Transverse colon (tissue), 4 donors: ENCODE results near the gene INSRR. TPM values are rescaled to one million over a fixed set of nuclear protein-coding genes. Genes with fewer than 3 reads are reported as not detected.

Experiments used
- DNase-seq: peaks from one replicate; pipeline ENCODE4 v3.0.0-alpha.2; 2019
- H3K27ac ChIP-seq, 4 donors: fragments of 200-600 bp; sonication (generic); 2 replicates each; pipeline ENCODE4 v1.5.1; 2016 to 2018; ENCODE audit warnings: inconsistent platforms in 4 of 4
- H3K27me3 ChIP-seq: fragments of 200-600 bp; sonication (generic); 2 replicates; pipeline ENCODE4 v1.5.1; 2017; ENCODE audit warnings: inconsistent platforms
- H3K36me3 ChIP-seq, 4 donors: fragments of 200-600 bp; sonication (generic); 2 replicates each; pipeline ENCODE4 v1.5.1; 2017 to 2019; ENCODE audit warnings: inconsistent platforms in 4 of 4
- H3K4me1 ChIP-seq, 4 donors: fragments of 200-600 bp; sonication (generic); 2 replicates each; pipeline ENCODE4 v1.5.1; 2017 to 2020; ENCODE audit warnings: inconsistent platforms in 4 of 4
- H3K4me3 ChIP-seq, 4 donors: fragments of 200-600 bp; sonication (generic); 1 replicate in 1 of 4; 2 replicates in 3 of 4; pipeline versions ENCODE4 v1.5.1 to v1.6.1; 2017 to 2019; ENCODE audit warnings: inconsistent platforms in 4 of 4
- H3K9me3 ChIP-seq, 2 donors: fragments of 200-600 bp; sonication (generic); 2 replicates each; pipeline ENCODE4 v1.5.1; 2017 to 2019; ENCODE audit warnings: inconsistent platforms in 2 of 2
- EP300 ChIP-seq: sonication (generic); formaldehyde crosslinking; IDR thresholded peaks from one replicate; pipeline ENCODE4 v1.6.1; 2017; ENCODE audit warnings: antibody characterized with exemption, low read depth
- POLR2A ChIP-seq: fragments of 450-650 bp; IDR thresholded peaks from one replicate; pipeline ENCODE4 v1.6.1; 2016; ENCODE audit warnings: antibody characterized with exemption, mild to moderate bottlenecking, moderate library complexity
- POLR2AphosphoS5 ChIP-seq, 3 donors: sonication (generic); formaldehyde crosslinking; IDR thresholded peaks; one replicate each; pipeline ENCODE4 v1.6.1; 2016; ENCODE audit warnings: antibody characterized with exemption in 3 of 3
- WGBS, 2 donors: methylation state at CpG; one replicate each; pipeline ENCODE4 v1.1.5; 2018; ENCODE audit warnings: low coverage in 1 of 2; 5-methylcytosine and 5-hydroxymethylcytosine counted together
- in situ Hi-C, 4 donors: fragments of 200-750 bp; cut with MboI; loops; one replicate each; pipeline versions ENCODE4 v1.15.0 to v1.15.1; 2017; ENCODE audit warnings: low sequenced_read_pairs in 3 of 4, low pct_ligation_motif_present in 1 of 4, low pct_unique_long_range_greater_than_20kb in 1 of 4
- intact Hi-C: fragments of 100-400 bp; cut with DNase I; formaldehyde crosslinking; loops from one replicate; pipeline ENCODE4 v1.15.1; 2023; ENCODE audit warnings: low total_unique reads
- total RNA-seq, 4 donors: library from RNA; depleted of rRNA; stranded (reverse); fragments of >200 nt; gene quantifications; one replicate each; pipeline ENCODE4 v1.1.0, GENCODE V29; 2016
- TF ChIP-seq, protein P1 (sequence below), 5 experiments: fragments of 200-600 bp in 3 of 5; fragments of 450-650 bp in 2 of 5; sonication (generic) in 3 of 5; IDR thresholded peaks; 1 replicate in 2 of 5; 2 replicates in 3 of 5; pipeline ENCODE4 v1.5.1; 2016 to 2017; ENCODE audit warnings: antibody characterized with exemption in 5 of 5, inconsistent platforms in 3 of 5, mild to moderate bottlenecking in 2 of 5, moderate library complexity in 1 of 5

The INSRR gene
- total RNA-seq, 4 donors from 2014 or later, result not detected

DNA sequence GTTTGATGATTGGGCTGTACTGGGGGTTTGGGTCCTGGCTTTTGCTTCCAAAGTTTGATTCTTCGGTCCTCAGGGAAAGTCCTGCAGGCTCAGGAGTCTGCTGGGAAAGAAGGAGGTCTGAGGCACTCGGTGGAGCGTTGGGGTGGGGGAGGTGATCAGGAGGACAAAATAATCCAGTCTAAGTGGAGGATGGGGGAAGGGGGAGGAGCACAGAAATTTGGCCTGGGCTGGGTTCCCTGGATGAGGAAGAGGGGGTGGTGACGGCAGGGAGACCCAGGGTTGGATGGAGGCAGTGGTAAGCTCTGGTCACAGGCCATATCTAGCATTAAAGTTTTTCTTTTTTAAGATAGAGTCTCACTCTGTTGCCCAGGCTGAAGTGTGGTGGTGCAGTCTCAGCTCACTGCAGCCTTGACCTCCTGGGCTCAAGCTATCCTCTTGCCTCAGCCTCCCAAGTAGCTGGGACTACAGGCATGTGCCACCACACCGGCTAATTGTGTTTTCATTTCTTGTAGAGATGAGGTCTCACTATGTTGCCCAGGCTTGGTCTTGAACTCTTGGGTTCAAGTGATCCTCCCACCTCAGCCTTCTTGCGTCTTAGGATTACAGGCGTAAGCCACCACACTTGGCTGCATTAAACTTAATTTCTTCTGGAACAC, 49.1 kb downstream of the INSRR start:
- TF ChIP-seq, protein P1, sequence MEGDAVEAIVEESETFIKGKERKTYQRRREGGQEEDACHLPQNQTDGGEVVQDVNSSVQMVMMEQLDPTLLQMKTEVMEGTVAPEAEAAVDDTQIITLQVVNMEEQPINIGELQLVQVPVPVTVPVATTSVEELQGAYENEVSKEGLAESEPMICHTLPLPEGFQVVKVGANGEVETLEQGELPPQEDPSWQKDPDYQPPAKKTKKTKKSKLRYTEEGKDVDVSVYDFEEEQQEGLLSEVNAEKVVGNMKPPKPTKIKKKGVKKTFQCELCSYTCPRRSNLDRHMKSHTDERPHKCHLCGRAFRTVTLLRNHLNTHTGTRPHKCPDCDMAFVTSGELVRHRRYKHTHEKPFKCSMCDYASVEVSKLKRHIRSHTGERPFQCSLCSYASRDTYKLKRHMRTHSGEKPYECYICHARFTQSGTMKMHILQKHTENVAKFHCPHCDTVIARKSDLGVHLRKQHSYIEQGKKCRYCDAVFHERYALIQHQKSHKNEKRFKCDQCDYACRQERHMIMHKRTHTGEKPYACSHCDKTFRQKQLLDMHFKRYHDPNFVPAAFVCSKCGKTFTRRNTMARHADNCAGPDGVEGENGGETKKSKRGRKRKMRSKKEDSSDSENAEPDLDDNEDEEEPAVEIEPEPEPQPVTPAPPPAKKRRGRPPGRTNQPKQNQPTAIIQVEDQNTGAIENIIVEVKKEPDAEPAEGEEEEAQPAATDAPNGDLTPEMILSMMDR (IDR thresholded peaks at IDR 0.05), result no peak
- TF ChIP-seq EP300, result no peak
- no peak for TF ChIP-seq POLR2AphosphoS5 (IDR thresholded peaks at IDR 0.05)
- no peak for TF ChIP-seq POLR2A
- 89 to 100% methylated on average over 3 to 7 of the region's 7 CpGs for WGBS, 2 donors
- intact Hi-C loops, result no loop called here
- in situ Hi-C loops, result no loop called here
- H3K4me1 ChIP-seq, result peaks cover 15 to 34% (median 19%) of the 10 kb centered on the region in 4 donors
- H3K9me3 ChIP-seq, result no peaks in the 10 kb centered on the region
- no peak overlapping the region for H3K4me3 ChIP-seq
- no peak for DNase-seq
- no peaks in the 10 kb centered on the region for H3K27me3 ChIP-seq
- no peak overlapping the region for H3K27ac ChIP-seq
- no peaks in the 10 kb centered on the region for H3K36me3 ChIP-seq

DNA sequence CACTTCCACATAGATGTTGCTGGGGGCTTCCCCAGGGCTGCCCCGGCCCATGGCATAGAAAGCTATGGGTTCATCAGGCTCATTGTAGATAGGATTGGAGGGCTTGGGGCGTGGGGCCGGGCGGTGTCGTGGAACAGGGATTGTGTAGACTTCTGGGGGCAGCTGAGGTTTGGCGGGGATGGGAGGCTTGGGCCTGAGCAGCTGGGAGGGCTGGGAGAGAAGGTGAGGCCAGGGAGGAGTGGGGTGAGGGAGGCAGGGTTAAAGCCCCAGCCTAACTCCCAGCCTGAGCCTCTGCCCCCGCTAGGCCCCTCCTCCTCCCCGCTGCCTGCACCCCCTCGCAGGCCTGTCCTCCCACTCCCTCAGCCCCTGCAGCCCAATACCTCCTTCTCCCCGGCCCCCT, 49.6 kb downstream of the INSRR start:
- H3K4me1 ChIP-seq, result peaks cover 13 to 34% (median 16%) of the 10 kb centered on the region in 4 donors
- no peak overlapping the region for H3K27ac ChIP-seq
- in situ Hi-C loops (no loop called here), intact Hi-C loops (no loop called here)
- no peak for DNase-seq
- H3K27me3 ChIP-seq, result no peaks in the 10 kb centered on the region
- no peaks in the 10 kb centered on the region for H3K36me3 ChIP-seq
- TF ChIP-seq EP300 (no peak), POLR2AphosphoS5 (IDR thresholded peaks at IDR 0.05) (no peak), POLR2A (no peak)
- TF ChIP-seq, protein P1 (IDR thresholded peaks at IDR 0.05), result no peak
- no peak overlapping the region for H3K4me3 ChIP-seq
- WGBS, 2 donors, result 96% methylated on average over 10 of the region's 10 CpGs; no CpG with 5 or more reads in 1 of the 2 donors
- no peaks in the 10 kb centered on the region for H3K9me3 ChIP-seq

DNA sequence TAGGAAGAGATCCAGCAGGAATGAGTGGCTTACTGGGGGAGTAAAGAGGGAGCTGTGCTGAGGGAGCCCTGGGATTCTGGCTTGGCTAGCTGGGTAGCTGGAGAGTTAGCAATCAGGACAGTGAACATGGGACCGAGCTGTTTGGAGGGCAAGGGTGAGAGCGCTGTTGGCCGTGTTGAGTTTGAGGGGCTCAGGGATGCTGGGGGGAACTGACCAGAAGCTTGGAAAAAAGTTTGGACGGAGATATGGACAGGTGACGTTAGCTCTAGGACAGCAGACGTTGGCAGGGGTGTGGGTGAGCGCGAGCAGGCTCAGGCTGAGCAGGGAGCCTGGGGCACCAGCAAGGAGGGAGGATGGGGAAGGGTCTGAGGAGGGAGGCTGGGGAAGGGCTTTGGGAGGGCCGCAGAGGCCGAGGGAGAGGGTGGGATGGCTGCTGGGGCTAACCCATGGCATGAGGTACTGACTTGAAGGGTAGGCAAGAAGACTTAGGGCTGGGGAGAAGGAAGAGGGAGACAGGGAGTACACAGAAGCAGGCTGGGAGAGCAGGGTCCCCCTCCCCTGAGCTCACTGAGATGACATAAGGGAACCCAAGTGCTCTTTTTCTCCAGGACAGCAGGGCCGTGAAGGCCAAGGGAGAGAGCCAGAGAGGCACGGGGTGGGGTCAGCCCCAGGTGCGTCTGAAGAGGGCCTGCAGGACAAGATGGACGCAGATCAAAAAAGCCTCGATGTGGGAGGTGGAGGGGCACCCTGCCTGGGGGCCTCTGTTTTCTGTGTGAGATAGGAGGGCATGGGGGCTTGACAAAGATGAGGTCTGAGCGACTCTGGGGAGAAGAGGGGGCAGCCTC, 50.5 kb downstream of the INSRR start:
- H3K27me3 ChIP-seq, result no peaks in the 10 kb centered on the region
- no peaks in the 10 kb centered on the region for H3K36me3 ChIP-seq
- no peak overlapping the region for H3K4me3 ChIP-seq
- H3K27ac ChIP-seq, result no peak overlapping the region
- in situ Hi-C loops (no loop called here), intact Hi-C loops (no loop called here)
- no peaks in the 10 kb centered on the region for H3K9me3 ChIP-seq
- 88 to 91% methylated on average over 11 to 16 of the region's 16 CpGs for WGBS, 2 donors
- TF ChIP-seq POLR2A (no peak), POLR2AphosphoS5 (IDR thresholded peaks at IDR 0.05) (no peak), EP300 (no peak)
- TF ChIP-seq, protein P1 (IDR thresholded peaks at IDR 0.05), result no peak
- no peak for DNase-seq
- peaks cover 9 to 33% (median 10%) of the 10 kb centered on the region in 4 donors for H3K4me1 ChIP-seq

DNA sequence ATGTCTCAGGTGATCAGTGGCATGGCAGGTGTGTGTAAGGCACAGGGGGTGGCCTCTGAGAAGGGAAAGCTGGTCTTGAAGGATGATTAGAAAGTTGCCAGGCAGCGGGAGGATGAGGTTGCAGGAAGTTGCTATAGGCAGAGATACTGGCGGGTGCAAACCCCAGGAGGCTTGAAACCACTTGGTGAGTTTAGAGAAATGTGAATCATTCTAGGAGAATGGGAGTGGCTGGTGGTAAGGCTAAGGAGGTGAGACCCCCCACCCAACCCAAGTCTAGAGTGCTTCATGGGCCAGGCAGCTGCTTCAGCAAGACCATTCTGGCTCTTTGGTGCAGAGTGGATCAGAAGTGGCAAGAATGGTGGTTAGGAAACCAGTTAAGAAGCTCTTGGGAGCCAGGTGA, 51.3 kb downstream of the INSRR start:
- no peak overlapping the region for H3K27ac ChIP-seq
- H3K27me3 ChIP-seq, result no peaks in the 10 kb centered on the region
- intact Hi-C loops, result no loop called here
- WGBS, 2 donors, result 73 to 81% methylated on average over 2 of the region's 2 CpGs
- no peaks in the 10 kb centered on the region for H3K9me3 ChIP-seq
- in situ Hi-C loops, result no loop called here
- TF ChIP-seq, protein P1 (IDR thresholded peaks at IDR 0.05), result no peak
- H3K36me3 ChIP-seq, result no peaks in the 10 kb centered on the region
- peaks cover 5 to 28% (median 8%) of the 10 kb centered on the region in 4 donors for H3K4me1 ChIP-seq
- DNase-seq, result no peak
- H3K4me3 ChIP-seq, result no peak overlapping the region
